Left forelimb (tissue), 1 donor: ENCODE measurements around the gene TBC1D7.
A peak's percentile ranks its signal among the peaks of the same experiment; 100 is the strongest.
"Not testable (repeated sequence)": the region's sequence is repeated elsewhere in the genome, so short reads cannot be mapped to it uniquely, and the experiment has no call there.

ENCODE experiments used
- DNase-seq: peaks from one replicate; pipeline ENCODE4 v3.0.0-alpha.2; 2018; ENCODE audit warnings: low spot score

Gene TBC1D7

GRCh38 chr6:13355999-13356785 lies 27.9 kb upstream of the TBC1D7 start:
- DNase-seq, result no peak

- DNase-seq, result no peak
Observed at GRCh38 chr6:13355043-13355945, 27.0 kb upstream of the TBC1D7 start.

GRCh38 chr6:13354331-13355042 lies 26.1 kb upstream of the TBC1D7 start:
- no peak for DNase-seq

- no peak for DNase-seq
Observed at GRCh38 chr6:13352165-13352564, 23.8 kb upstream of the TBC1D7 start.

- DNase-seq, result no peak
Observed at GRCh38 chr6:13351271-13351670, 22.9 kb upstream of the TBC1D7 start.

- DNase-seq, result no peak
Observed at GRCh38 chr6:13349811-13350506, 21.6 kb upstream of the TBC1D7 start.

- no peak for DNase-seq
Observed at GRCh38 chr6:13348334-13349113, 20.2 kb upstream of the TBC1D7 start.

- DNase-seq, result no peak
Observed at GRCh38 chr6:13346245-13346644, 17.9 kb upstream of the TBC1D7 start.

GRCh38 chr6:13342414-13343019 lies 14.2 kb upstream of the TBC1D7 start:
- DNase-seq, result no peak

GRCh38 chr6:13339863-13340630 lies 11.7 kb upstream of the TBC1D7 start:
- DNase-seq, result no peak

GRCh38 chr6:13338038-13338437 lies 9.7 kb upstream of the TBC1D7 start:
- no peak for DNase-seq

GRCh38 chr6:13336553-13336952 lies 8.2 kb upstream of the TBC1D7 start:
- peak; percentile 90 for DNase-seq

- DNase-seq, result no peak
Observed at GRCh38 chr6:13334953-13335352, 6.6 kb upstream of the TBC1D7 start.

GRCh38 chr6:13332349-13332706 lies 4.0 kb upstream of the TBC1D7 start:
- no peak for DNase-seq

GRCh38 chr6:13331516-13332348 lies 3.4 kb upstream of the TBC1D7 start:
- no peak for DNase-seq

- no peak for DNase-seq
Observed at GRCh38 chr6:13328875-13329183, 492 bp upstream of the TBC1D7 start.

- DNase-seq, result no peak
Observed at GRCh38 chr6:13327691-13328075, 654 bp downstream of the TBC1D7 start.

- not testable (repeated sequence) for DNase-seq
Observed at GRCh38 chr6:13326031-13326586, 2.2 kb downstream of the TBC1D7 start.
